Neutrophil (primary cell): ENCODE data around the gene NTRK1.
"Not testable (repeated sequence)": the region's sequence is repeated elsewhere in the genome, so short reads cannot be mapped to it uniquely, and the experiment has no call there.

Source experiments
- H3K27ac ChIP-seq: fragments of 200-600 bp; sonication (generic); 2 replicates; pipeline ENCODE4 v1.5.1; 2016; ENCODE audit warnings: mild to moderate bottlenecking, moderate library complexity
- H3K27me3 ChIP-seq: fragments of 200-600 bp; sonication (generic); 2 replicates; pipeline ENCODE4 v1.6.0; 2016; ENCODE audit warnings: mild to moderate bottlenecking
- H3K36me3 ChIP-seq: fragments of 200-600 bp; sonication (generic); 2 replicates; pipeline ENCODE4 v1.5.1; 2017
- H3K4me1 ChIP-seq, 2 experiments: fragments of 200-600 bp in 1 of 2; sonication (generic) in 1 of 2; 1 replicate in 1 of 2; 2 replicates in 1 of 2; pipeline versions ENCODE4 v1.5.1 to v1.6.1; 2013 to 2016; ENCODE audit warnings: low read depth in 1 of 2, low read length in 1 of 2, mild to moderate bottlenecking in 1 of 2, moderate library complexity in 1 of 2; ENCODE audit not compliant: control insufficient read depth in 1 of 2, insufficient read depth in 1 of 2
- H3K4me3 ChIP-seq, 2 experiments: fragments of 200-600 bp in 1 of 2; sonication (generic) in 1 of 2; 1 replicate in 1 of 2; 2 replicates in 1 of 2; pipeline ENCODE4 v1.5.1; 2013 to 2016; ENCODE audit warnings: low read depth in 1 of 2, low read length in 1 of 2, mild to moderate bottlenecking in 1 of 2, moderate library complexity in 1 of 2
- H3K9me3 ChIP-seq: fragments of 200-600 bp; sonication (generic); 2 replicates; pipeline ENCODE4 v1.5.1; 2016
- TF ChIP-seq, protein P1 (sequence below): fragments of 200-600 bp; sonication (generic); IDR thresholded peaks from 2 replicates; pipeline ENCODE4 v1.5.1; 2016; ENCODE audit warnings: antibody characterized with exemption

Gene NTRK1

DNA sequence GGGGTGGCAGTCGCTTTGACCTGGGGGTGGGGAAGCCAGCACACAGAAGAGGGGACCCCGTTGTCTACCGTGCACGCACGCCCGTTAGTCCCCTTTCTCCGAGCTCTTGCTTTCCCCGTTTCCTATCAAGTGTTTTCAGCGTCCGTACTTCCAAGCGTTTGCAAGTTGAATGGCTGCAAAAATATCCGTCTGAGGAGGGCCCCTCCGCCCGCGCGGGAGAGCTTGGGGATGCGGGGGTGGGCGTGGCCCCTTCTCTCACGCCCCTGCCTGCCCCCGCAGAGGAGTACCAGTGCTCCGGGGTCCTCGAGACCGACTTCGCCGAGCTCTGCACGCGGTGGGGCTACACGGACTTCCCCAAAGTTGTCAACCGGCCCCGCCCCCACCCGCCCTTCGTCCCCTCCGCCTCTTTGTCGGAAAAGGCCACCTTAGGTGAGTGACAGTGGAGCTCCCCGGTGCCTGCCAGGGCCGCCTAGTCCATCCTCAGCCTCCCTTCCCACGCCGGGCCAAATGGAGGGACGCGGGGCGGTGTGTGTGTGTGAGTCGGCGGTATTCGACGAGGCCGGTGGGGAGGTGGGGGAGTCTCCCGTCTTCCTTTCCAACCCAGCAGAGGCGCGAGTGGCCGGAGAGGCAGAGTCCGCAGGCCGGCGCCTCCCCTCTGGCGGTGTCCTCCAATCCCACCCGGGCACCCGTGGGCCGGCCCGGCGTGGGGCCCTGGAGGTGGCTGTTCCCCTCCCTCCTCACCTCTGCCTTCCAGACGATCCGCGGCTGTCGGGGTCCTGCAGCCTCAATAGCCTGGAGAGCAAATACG is 63.2 kb downstream of the NTRK1 start:
- peaks cover 100% of the 10 kb centered on the region for H3K27me3 ChIP-seq
- H3K4me3 ChIP-seq: no peak overlapping the region
- H3K36me3 ChIP-seq: no peaks in the 10 kb centered on the region
- TF ChIP-seq, protein P1, sequence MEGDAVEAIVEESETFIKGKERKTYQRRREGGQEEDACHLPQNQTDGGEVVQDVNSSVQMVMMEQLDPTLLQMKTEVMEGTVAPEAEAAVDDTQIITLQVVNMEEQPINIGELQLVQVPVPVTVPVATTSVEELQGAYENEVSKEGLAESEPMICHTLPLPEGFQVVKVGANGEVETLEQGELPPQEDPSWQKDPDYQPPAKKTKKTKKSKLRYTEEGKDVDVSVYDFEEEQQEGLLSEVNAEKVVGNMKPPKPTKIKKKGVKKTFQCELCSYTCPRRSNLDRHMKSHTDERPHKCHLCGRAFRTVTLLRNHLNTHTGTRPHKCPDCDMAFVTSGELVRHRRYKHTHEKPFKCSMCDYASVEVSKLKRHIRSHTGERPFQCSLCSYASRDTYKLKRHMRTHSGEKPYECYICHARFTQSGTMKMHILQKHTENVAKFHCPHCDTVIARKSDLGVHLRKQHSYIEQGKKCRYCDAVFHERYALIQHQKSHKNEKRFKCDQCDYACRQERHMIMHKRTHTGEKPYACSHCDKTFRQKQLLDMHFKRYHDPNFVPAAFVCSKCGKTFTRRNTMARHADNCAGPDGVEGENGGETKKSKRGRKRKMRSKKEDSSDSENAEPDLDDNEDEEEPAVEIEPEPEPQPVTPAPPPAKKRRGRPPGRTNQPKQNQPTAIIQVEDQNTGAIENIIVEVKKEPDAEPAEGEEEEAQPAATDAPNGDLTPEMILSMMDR: no peak
- H3K4me1 ChIP-seq: peaks cover 3 to 5% of the 10 kb centered on the region in 2 experiments
- H3K27ac ChIP-seq: no peak overlapping the region
- H3K9me3 ChIP-seq: no peaks in the 10 kb centered on the region

DNA sequence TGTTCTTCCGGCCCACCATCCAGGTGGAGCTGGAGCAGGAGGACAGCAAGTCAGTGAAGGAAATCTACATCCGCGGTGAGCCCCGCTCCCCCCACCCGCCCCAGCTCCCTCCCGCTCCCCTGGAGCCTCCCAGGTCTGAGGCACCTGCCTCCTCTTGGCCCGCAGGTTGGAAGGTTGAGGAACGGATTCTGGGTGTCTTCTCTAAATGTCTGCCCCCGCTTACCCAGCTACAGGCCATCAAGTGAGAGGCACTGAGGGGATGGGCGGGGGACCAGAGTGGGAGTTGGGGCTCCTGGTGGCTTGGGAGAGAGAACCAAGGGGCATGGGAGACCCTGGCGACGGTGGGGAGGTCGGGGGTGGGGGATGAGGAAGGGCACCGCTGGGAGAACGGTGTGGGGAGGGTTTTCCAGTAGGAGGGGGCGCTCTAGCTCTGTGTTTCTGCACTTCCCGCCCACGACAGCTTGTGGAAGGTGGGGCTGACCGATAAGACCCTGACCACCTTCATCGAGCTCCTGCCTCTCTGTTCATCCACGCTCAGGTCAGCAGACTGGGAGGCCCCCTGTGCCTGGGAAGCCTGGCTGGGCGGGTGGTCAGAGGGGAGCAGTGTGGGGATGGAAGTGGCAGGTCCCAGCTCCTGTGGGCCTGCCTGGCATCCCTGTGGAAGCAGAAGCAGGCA is 64.0 kb downstream of the NTRK1 start:
- Histone ChIP-seq H3K27ac (no peak overlapping the region), H3K36me3 (no peaks in the 10 kb centered on the region), H3K4me3 (no peak overlapping the region), H3K4me1 (peaks cover 3 to 5% of the 10 kb centered on the region in 2 experiments), H3K9me3 (no peaks in the 10 kb centered on the region), H3K27me3 (peaks cover 100% of the 10 kb centered on the region)
- TF ChIP-seq, protein P1: no peak

GRCh38 chr1:156925154-156926010 is 64.7 kb downstream of the NTRK1 start:
- TF ChIP-seq, protein P1: no peak
- H3K27ac ChIP-seq: no peak overlapping the region
- H3K27me3 ChIP-seq: peaks cover 100% of the 10 kb centered on the region
- no peak overlapping the region for H3K4me3 ChIP-seq
- H3K36me3 ChIP-seq: no peaks in the 10 kb centered on the region
- no peaks in the 10 kb centered on the region for H3K9me3 ChIP-seq
- H3K4me1 ChIP-seq: peaks cover 2 to 5% of the 10 kb centered on the region in 2 experiments

- TF ChIP-seq, protein P1: no peak
- Histone ChIP-seq H3K27me3 (peaks cover 100% of the 10 kb centered on the region), H3K9me3 (no peaks in the 10 kb centered on the region), H3K27ac (no peak overlapping the region), H3K36me3 (no peaks in the 10 kb centered on the region), H3K4me3 (no peak overlapping the region), H3K4me1 (peaks cover 0 to 5% of the 10 kb centered on the region in 2 experiments)
Observed at GRCh38 chr1:156926175-156926574, 65.5 kb downstream of the NTRK1 start.

DNA sequence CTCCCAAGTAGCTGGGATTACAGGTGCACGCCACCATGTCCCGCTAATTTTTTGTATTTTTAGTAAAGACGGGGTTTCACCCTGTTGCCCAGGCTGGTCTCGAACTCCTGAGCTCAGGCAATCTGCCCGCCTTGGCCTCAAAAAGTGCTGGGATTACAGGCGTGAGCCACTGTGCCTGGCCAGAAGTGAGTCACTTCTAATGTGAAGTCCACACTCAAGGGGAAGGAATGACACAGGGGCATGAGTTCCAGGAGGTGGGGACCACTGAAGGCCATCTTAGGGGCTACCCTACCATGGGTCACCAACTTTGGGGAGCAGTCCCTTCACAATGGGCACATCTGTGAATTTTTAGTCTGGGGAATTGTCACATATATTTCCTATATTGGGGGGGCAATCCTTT is 66.0 kb downstream of the NTRK1 start:
- not testable (repeated sequence) for H3K27ac ChIP-seq, H3K36me3 ChIP-seq, H3K4me1 ChIP-seq, H3K9me3 ChIP-seq, H3K4me3 ChIP-seq
- peaks cover 100% of the 10 kb centered on the region for H3K27me3 ChIP-seq
